GM12878 (cell line): ENCODE measurements around the gene SFXN5. TPM values are rescaled to one million over a fixed set of nuclear protein-coding genes. Genes with fewer than 3 reads are reported as not detected.

ENCODE experiments used
- ATAC-seq: fragments of 200-7000 bp; cut with Tn5 transposase; 3 replicates; pipeline ENCODE4 v1.9.1; 2020; ENCODE audit warnings: mild to moderate bottlenecking, moderate library complexity
- BruUV-seq: library from RNA; stranded (reverse); fragments of 400-500 nt; replicated peaks from 2 replicates; lab custom pipeline; 2021; lab: Mats Ljungman, UMichigan
- CTCF ChIA-PET: fragments of 300-600 bp; sonication (Branson Sonifier 250); formaldehyde crosslinking; extraction: SDS; loops from one replicate; lab custom pipeline; 2021; ENCODE audit warnings: inconsistent platforms; lab: Yijun Ruan, JAX
- POLR2A ChIA-PET: fragments of 350-600 bp; formaldehyde crosslinking; extraction: SDS; loops from one replicate; lab custom pipeline; 2021; ENCODE audit warnings: inconsistent platforms; lab: Charles Lee
- RAD21 ChIA-PET: fragments of 300-600 bp; sonication (Branson Sonifier 250); formaldehyde crosslinking; loops from one replicate; lab custom pipeline; 2023; ENCODE audit warnings: antibody characterized with exemption; ENCODE audit not compliant: unreplicated experiment; lab: Charles Lee
- SMC1A ChIA-PET: fragments of 300-600 bp; sonication (Branson Sonifier 250); formaldehyde crosslinking; loops from one replicate; lab custom pipeline; 2023; ENCODE audit not compliant: unreplicated experiment, uncharacterized antibody; lab: Charles Lee
- DNase-seq: peaks from one replicate; pipeline ENCODE4 v3.0.0-alpha.2; 2011; ENCODE audit warnings: low read depth, low spot score
- FAIRE-seq: peaks from 3 replicates; lab custom pipeline; 2011; peaks lifted over from hg19 to GRCh38; lab: Jason Lieb, UNC
- H2AFZ ChIP-seq: 2 replicates; pipeline ENCODE4 v1.6.0; 2011; ENCODE audit warnings: low read depth, low read length, control low read depth; ENCODE audit not compliant: control insufficient read depth
- H3K27ac ChIP-seq: 2 replicates; pipeline ENCODE4 v1.5.1; 2011; ENCODE audit warnings: control low read depth; ENCODE audit not compliant: control insufficient read depth, insufficient read depth
- H3K27me3 ChIP-seq, 2 experiments: replicated peaks in 1 of 2; 2 replicates each; pipeline versions ENCODE4 v1.6.0 to v1.6.1; 2011; ENCODE audit warnings: low read length in 1 of 2; ENCODE audit not compliant: control insufficient read depth in 2 of 2, insufficient read depth in 2 of 2
- H3K36me3 ChIP-seq, 2 experiments: 2 replicates each; pipeline ENCODE4 v1.5.1; 2011; ENCODE audit warnings: low read length in 1 of 2; ENCODE audit not compliant: control insufficient read depth in 2 of 2, insufficient read depth in 2 of 2
- H3K4me1 ChIP-seq: 2 replicates; pipeline ENCODE4 v1.6.1; 2011; ENCODE audit warnings: mild to moderate bottlenecking, low read length, moderate library complexity, mixed read lengths; ENCODE audit not compliant: control insufficient read depth, insufficient read depth
- H3K4me2 ChIP-seq: 2 replicates; pipeline ENCODE4 v1.6.0; 2011; ENCODE audit warnings: control low read depth; ENCODE audit not compliant: control insufficient read depth, insufficient read depth
- H3K4me3 ChIP-seq: fragments of 200-600 bp; sonication (generic); 2 replicates; pipeline ENCODE4 v1.5.1; 2016
- H3K79me2 ChIP-seq: 2 replicates; pipeline ENCODE4 v1.6.0; 2011; ENCODE audit warnings: low read length; ENCODE audit not compliant: control insufficient read depth, insufficient read depth
- H3K9ac ChIP-seq: 2 replicates; pipeline ENCODE4 v1.8.0; 2011; ENCODE audit warnings: low read length, control low read depth, mixed read lengths; ENCODE audit not compliant: control insufficient read depth, insufficient read depth
- H3K9me3 ChIP-seq: replicated peaks from 3 replicates; pipeline ENCODE4 v1.5.1; 2011; ENCODE audit warnings: mild to moderate bottlenecking, low read length; ENCODE audit not compliant: control insufficient read depth, insufficient read depth
- H4K20me1 ChIP-seq: 2 replicates; pipeline ENCODE4 v1.6.0; 2011; ENCODE audit not compliant: control insufficient read depth, insufficient read depth
- BACH1 ChIP-seq: fragments of 450-650 bp; IDR thresholded peaks from 2 replicates; pipeline ENCODE4 v1.6.1; 2017; ENCODE audit warnings: mild to moderate bottlenecking, borderline replicate concordance
- BHLHE40 ChIP-seq, 2 experiments: fragments of 450-650 bp in 1 of 2; IDR thresholded peaks; 2 replicates each; pipeline ENCODE4 v1.6.1; 2011 to 2017; ENCODE audit warnings: low read depth in 2 of 2, borderline replicate concordance in 1 of 2, improper control_type of control experiment in 1 of 2, low read length in 1 of 2, mild to moderate bottlenecking in 1 of 2
- CHD2 ChIP-seq: IDR thresholded peaks from 2 replicates; pipeline ENCODE4 v1.6.1; 2011; ENCODE audit warnings: low read depth, low read length, improper control_type of control experiment, borderline replicate concordance
- FOXM1 ChIP-seq: IDR thresholded peaks from 2 replicates; pipeline ENCODE4 v1.6.1; 2012; ENCODE audit warnings: low read depth, mild to moderate bottlenecking, inconsistent platforms, low read length, moderate library complexity
- KDM1A ChIP-seq: fragments of 200-600 bp; sonication (generic); IDR thresholded peaks from 2 replicates; pipeline ENCODE4 v1.6.1; 2016; ENCODE audit warnings: borderline replicate concordance
- LARP7 ChIP-seq: fragments of 450-650 bp; IDR thresholded peaks from 2 replicates; pipeline ENCODE4 v1.6.1; 2017; ENCODE audit warnings: mild to moderate bottlenecking
- POLR2A ChIP-seq: IDR thresholded peaks from 2 replicates; pipeline ENCODE4 v1.6.1; 2011; ENCODE audit warnings: low read depth, mild to moderate bottlenecking, low read length
- POLR2AphosphoS5 ChIP-seq: IDR thresholded peaks from 2 replicates; pipeline ENCODE4 v1.6.1; 2011; ENCODE audit warnings: mild to moderate bottlenecking, low read length, inconsistent platforms
- SP1 ChIP-seq: IDR thresholded peaks from one replicate; pipeline ENCODE4 v1.6.1; 2011; ENCODE audit warnings: low read depth, low read length
- SRF ChIP-seq, 2 experiments: IDR thresholded peaks; 2 replicates each; pipeline ENCODE4 v1.6.1; 2011; ENCODE audit warnings: low read depth in 2 of 2, low read length in 2 of 2, mild to moderate bottlenecking in 1 of 2, moderate library complexity in 1 of 2
- YY1 ChIP-seq: IDR thresholded peaks from 2 replicates; pipeline ENCODE4 v1.6.1; 2011; ENCODE audit warnings: low read depth, mild to moderate bottlenecking, low read length
- WGBS: methylation state at CpG from one replicate; pipeline ENCODE4 v1.1.6; 2016; ENCODE audit warnings: low lambda C conversion rate; ENCODE audit not compliant: insufficient replicate concordance, insufficient coverage; ENCODE audit errors: missing lambda C conversion rate; 5-methylcytosine and 5-hydroxymethylcytosine counted together
- in situ Hi-C: fragments of 300-500 bp; cut with MboI; formaldehyde crosslinking; loops from 9 replicates; pipeline ENCODE4 v1.14.3; 2018; ENCODE audit warnings: mixed read lengths
- intact Hi-C: fragments of 100-400 bp; cut with micrococcal nuclease; formaldehyde crosslinking; loops from one replicate; pipeline ENCODE4 v1.14.2; 2022; ENCODE audit not compliant: unreplicated experiment
- polyA plus RNA-seq, 11 experiments: library from polyadenylated mRNA; depleted of rRNA in 4 of 11; unstranded in 6 of 11; stranded (reverse) in 5 of 11; fragments of >200 nt; fragmentation: Nextera tagmentation in 4 of 11; fragmentation: Illumina TruSeq in 1 of 11; extraction: Ambion mirVana in 4 of 11; extraction: Trizol in 1 of 11; gene quantifications; 1 replicate in 1 of 11; 2 replicates in 10 of 11; pipeline versions ENCODE4 v1.2.1 to v1.2.3, GENCODE V29; 2011 to 2016; ENCODE audit warnings: inconsistent platforms in 2 of 11, missing spikeins in 2 of 11, low read depth in 1 of 11
- total RNA-seq, 4 experiments: library from RNA; depleted of rRNA in 3 of 4; stranded (reverse); fragments of >200 nt in 3 of 4; fragmentation: Illumina TruSeq in 1 of 4; extraction: Trizol in 1 of 4; gene quantifications; 2 replicates each; pipeline versions ENCODE4 v1.2.1 to v1.2.3, GENCODE V29; 2013 to 2021
- TF ChIP-seq, protein P1 (sequence below): IDR thresholded peaks from 2 replicates; pipeline ENCODE4 v1.6.1; 2011; ENCODE audit warnings: mild to moderate bottlenecking, low read depth, low read length, moderate library complexity; ENCODE audit not compliant: insufficient replicate concordance
- TF ChIP-seq, protein P2 (sequence below): IDR thresholded peaks from 2 replicates; pipeline ENCODE4 v1.6.1; 2011; ENCODE audit warnings: borderline replicate concordance, low read depth, mild to moderate bottlenecking, moderate library complexity, mixed read lengths, low read length; ENCODE audit not compliant: insufficient read depth; ENCODE audit errors: extremely low read length

Gene SFXN5
- total and polyA plus RNA-seq, 10 of the 15 experiments (the other 5 are each of a cell fraction or from before 2014, with no cell fraction given), result 3.3 to 15.9 (median 11.2) TPM

DNA sequence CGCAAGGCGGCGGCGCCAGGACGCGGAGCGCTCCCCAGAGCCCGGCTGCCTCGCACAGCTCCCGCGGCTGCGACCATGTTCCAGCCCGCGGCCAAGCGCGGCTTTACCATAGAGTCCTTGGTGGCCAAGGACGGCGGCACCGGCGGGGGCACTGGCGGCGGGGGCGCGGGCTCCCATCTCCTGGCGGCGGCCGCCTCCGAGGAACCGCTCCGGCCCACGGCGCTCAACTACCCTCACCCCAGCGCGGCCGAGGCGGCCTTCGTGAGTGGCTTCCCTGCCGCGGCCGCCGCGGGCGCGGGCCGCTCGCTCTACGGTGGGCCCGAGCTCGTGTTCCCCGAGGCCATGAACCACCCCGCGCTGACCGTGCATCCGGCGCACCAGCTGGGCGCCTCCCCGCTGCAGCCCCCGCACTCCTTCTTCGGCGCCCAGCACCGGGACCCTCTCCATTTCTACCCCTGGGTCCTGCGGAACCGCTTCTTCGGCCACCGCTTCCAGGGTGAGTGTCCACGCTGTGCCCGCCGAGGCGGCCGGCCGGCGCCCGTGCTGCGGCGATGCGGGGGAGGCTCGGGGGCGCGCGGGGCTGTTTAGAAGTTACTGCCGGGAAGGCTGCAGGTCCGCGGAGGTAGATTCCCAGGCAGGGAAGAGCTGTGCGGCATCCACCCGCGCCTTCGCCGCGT lies 153.5 kb downstream of the SFXN5 start (continued):
- TF ChIP-seq, protein P1, sequence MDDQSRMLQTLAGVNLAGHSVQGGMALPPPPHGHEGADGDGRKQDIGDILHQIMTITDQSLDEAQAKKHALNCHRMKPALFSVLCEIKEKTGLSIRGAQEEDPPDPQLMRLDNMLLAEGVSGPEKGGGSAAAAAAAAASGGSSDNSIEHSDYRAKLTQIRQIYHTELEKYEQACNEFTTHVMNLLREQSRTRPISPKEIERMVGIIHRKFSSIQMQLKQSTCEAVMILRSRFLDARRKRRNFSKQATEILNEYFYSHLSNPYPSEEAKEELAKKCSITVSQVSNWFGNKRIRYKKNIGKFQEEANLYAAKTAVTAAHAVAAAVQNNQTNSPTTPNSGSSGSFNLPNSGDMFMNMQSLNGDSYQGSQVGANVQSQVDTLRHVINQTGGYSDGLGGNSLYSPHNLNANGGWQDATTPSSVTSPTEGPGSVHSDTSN, result no peak
- TF ChIP-seq, protein P2, sequence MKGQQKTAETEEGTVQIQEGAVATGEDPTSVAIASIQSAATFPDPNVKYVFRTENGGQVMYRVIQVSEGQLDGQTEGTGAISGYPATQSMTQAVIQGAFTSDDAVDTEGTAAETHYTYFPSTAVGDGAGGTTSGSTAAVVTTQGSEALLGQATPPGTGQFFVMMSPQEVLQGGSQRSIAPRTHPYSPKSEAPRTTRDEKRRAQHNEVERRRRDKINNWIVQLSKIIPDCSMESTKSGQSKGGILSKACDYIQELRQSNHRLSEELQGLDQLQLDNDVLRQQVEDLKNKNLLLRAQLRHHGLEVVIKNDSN, result no peak
- no peak for TF ChIP-seq FOXM1
- 0 out of 2 replicates have a peak, but pooled peaks have one; percentile 34 for TF ChIP-seq LARP7
- TF ChIP-seq CHD2, result no peak
- TF ChIP-seq BACH1, result peak; percentile 27; the same call in 1 of the 2 replicates

DNA sequence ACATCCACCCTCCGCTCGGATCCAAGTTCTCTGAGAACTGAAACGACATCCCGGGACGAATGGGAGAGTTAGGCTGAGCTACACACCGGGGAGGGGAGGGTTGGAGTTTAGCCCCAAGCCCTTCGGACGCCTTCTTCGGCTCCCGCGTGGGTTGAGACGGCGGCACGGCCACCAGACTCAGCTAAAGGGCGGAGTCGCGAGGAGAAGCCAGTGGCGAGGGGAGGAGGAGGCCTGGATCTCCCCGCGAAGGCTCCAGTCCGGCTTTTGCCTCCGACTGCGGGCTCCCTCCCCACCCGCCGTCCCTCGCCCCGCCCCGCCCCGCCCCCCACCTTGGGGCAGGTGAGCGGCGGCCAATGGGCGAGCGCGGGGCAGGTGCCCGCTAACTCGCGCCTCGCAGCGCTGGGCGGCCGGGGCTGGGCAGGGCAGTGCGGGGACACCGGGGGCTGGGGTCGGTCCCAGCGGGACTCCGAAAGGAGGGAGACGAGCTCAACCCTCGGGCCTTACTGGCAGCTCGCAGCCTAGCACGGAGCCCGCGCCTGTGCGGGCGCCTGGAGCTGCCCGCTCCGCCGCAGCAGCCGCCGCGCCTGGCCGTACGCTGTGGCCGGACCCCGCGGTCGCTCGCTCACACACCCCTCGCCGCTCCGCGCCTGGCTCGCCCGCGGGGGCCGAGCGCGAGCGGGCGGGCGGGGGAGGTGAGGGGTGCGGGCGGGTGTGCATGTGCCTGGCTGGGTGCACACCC lies 154.2 kb downstream of the SFXN5 start, which contains the start of gene EMX1:
Gene EMX1 (plus strand): TSS at position 382 of the 739 bp plus-strand sequence. CDS start 334 bp downstream, at position 716.
- Histone ChIP-seq H3K79me2 (no peaks in the 10 kb centered on the region), H3K4me2 (peak within 1 kb of the TSS; percentile 90), H4K20me1 (peaks cover 2% of the 10 kb centered on the region; the same call in 1 of the 2 replicates), H3K4me3 (peak within 1 kb of the TSS; percentile 75), H3K9ac (peak within 1 kb of the TSS; percentile 73), H3K9me3 (no peaks in the 10 kb centered on the region; the same call in 2 of the 3 replicates), H3K36me3 (no peaks in the 10 kb centered on the region), H3K4me1 (peaks cover 9% of the 10 kb centered on the region), H3K27me3 (peaks cover 8 to 62% of the 10 kb centered on the region in 2 experiments), H3K27ac (peak within 1 kb of the TSS; percentile 48), H2AFZ (peak within 1 kb of the TSS; percentile 56)
- BruUV-seq, result no TSS peak
- peak; percentile 70 for FAIRE-seq
- CTCF ChIA-PET, result interaction anchor here (0.6 to 6.3 kb wide), 6 partner anchors 8 to 56 kb away, joined by 3 to 106 read pairs (median 6); partner anchors contain the start of gene SPR
- RAD21 ChIA-PET, result interaction anchor here (0.6 to 6.7 kb wide), 7 partner anchors 10 to 57 kb away, joined by 3 to 88 read pairs (median 4); partner anchors contain the start of gene SPR
- peak; percentile 75 for ATAC-seq
- DNase-seq, result no peak
- POLR2A ChIA-PET, result interaction anchor here (1.3 to 5.8 kb wide), 3 partner anchors 9 to 23 kb away, joined by 3 to 42 read pairs (median 5); no protein-coding TSS in a partner anchor
- WGBS, result under 1% methylated on average over 81 of the region's 82 CpGs
- in situ Hi-C loops (no loop called here), intact Hi-C loops (loop anchor here (2.0 to 5.0 kb wide), 3 partner anchors 25 to 155 kb away; partner anchors contain the start of gene SFXN5)
- SMC1A ChIA-PET, result interaction anchor here (0.9 to 5.6 kb wide), 5 partner anchors 9 to 1585 kb away, joined by 3 to 48 read pairs (median 6); no protein-coding TSS in a partner anchor
- TF ChIP-seq POLR2AphosphoS5, result peak; percentile 41; the same call in 1 of the 2 replicates
- TF ChIP-seq SP1, result peak; percentile 94
- peak; percentile 47 for TF ChIP-seq BACH1
- no peak for TF ChIP-seq KDM1A
- TF ChIP-seq BHLHE40 (IDR thresholded peaks at IDR 0.05; ENCODE audit: borderline replicate concordance in 1 of 2, low read depth in 2 of 2, low read length in 1 of 2), result peak in 1 of 2 experiments; percentile 62; a peak in 1 of 4 replicates
- no peak for TF ChIP-seq SRF (IDR thresholded peaks at IDR 0.05; ENCODE audit: low read depth in 2 of 2, low read length in 2 of 2)
- no peak for TF ChIP-seq LARP7
- TF ChIP-seq YY1, result peak; percentile 56; the same call in 1 of the 2 replicates
- peak; percentile 44; the same call in 1 of the 2 replicates for TF ChIP-seq POLR2A
